M059J (cell line): ENCODE data around the gene CADM1. TPM values are rescaled to one million over a fixed set of nuclear protein-coding genes. Genes with fewer than 3 reads are reported as not detected.
A peak's percentile ranks its signal among the peaks of the same experiment; 100 is the strongest.

ENCODE experiments used
- DNase-seq: peaks from one replicate; pipeline ENCODE4 v3.0.0-alpha.2; 2012; ENCODE audit warnings: low read depth
- total RNA-seq: library from RNA; depleted of rRNA; stranded (reverse); fragments of >200 nt; shearing (Covaris generic); gene quantifications from 2 replicates; pipeline ENCODE4 v1.2.3, GENCODE V29; 2014

CADM1 gene
- total RNA-seq, 1 experiment from 2014 or later, result 71.9 TPM

DNA sequence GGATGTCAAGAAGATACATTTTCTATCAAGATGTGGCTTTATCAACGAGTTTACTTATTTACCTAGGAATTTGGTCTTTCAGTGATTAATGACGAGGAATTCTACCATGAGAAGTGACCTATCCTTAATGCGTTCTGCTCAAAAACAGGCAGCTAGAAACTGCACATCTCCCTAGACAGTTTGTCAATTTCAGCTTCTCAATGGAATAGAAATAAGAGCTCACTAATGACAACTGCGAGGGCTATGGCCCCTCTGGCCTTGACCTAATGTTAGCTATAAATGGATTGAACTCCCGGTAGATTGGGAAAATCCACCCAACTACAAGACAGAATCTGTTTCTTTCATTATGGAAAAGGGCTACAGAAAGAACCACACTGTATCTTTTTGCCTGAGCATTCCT is 223.4 kb downstream of the CADM1 start:
- no peak for DNase-seq

GRCh38 chr11:115279813-115280761 is 224.1 kb downstream of the CADM1 start:
- peak; percentile 36 for DNase-seq

GRCh38 chr11:115276799-115277198 is 227.4 kb downstream of the CADM1 start:
- DNase-seq, result no peak

DNA sequence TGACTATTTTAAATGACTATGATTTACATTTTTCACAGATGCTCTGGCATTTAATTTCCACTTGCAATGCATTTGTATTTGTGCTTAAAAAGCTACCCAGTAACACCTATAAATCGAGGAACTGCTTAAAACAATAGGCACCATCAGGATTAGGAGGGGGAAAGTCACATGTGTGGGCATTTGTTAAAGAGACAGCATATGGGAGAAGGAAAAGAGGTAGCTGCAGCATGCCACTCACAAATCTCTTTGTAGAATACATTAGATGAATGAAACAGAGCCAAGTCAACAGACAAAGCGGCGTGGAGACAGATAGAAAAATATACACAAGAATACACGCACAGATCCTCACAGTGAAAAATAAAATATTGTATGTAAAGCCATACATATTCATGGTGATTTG is 228.0 kb downstream of the CADM1 start:
- no peak for DNase-seq

GRCh38 chr11:115275045-115275444 is 229.2 kb downstream of the CADM1 start:
- DNase-seq, result no peak

- DNase-seq, result no peak
Observed at GRCh38 chr11:115272925-115273324, 231.3 kb downstream of the CADM1 start.

DNA sequence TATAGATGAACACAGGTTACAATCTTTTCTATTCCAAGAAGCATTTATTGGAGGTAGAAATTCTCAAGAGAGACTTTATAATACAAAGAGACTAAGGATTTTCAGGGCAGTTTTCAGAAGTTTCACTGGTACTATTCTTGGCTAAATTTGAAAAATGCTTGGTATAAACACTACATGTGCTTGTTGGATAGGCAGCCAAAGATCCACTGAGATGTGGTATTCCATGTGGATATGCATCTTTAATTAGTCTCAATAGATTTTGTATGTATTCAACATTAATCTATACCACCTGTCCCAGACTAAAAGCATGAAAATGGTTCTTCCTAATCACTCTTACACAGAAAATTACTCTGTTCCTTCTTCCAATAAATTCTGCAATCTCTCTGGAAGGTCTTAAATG is 232.6 kb downstream of the CADM1 start:
- no peak for DNase-seq

DNA sequence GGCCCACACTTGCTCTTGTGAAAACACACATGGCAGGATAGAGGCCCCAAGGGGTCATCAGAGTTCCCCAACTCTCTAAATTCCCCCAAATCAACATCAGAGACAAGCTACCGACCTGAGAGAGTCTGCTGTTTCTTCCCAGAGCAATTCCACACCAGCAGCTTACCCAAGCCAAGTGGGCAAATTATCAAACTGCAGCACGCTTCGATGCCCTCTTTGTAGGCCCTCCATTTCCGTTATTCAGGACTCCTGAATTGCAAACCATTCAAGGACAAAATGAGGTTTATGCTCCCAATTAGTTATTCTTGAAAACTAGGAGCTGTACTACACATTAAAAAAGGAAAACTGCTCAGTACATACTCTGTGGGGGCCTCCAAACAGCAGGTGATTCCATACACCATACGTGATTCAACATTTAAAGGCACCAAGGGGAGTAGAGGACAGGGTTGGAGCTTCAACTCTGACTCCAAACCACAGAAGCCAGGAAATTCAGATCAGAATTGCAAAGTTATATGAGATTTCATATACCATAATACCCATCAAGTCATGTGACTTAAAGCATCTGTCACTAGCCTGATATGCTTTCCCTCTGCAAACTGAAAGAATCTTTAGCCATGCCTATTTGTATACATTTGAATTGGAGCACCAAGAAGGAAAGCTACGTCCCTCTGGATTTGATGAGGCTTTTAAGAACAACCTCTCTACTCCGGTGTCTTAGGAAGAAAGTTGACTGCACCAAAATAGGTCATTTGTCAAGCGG is 234.8 kb downstream of the CADM1 start:
- DNase-seq, result no peak

DNA sequence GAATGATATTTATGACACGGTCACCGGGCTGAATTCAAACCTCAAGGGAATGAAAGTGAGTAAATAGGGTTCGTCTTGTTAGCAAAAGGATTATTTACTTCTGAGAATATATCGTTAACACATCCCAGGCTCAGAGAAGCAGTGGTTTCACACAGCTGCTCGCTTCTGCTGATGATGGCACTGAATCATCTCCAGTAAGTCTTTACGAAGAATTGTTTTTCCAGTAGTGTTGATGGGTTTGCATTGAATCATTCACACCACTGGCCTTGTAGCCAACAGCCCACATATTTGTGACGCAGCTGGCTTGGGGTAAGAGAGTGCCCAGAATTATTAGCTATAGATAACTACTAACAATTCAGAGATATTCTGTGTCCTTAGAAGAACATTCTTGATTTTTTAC is 236.3 kb downstream of the CADM1 start:
- DNase-seq, result no peak

DNA sequence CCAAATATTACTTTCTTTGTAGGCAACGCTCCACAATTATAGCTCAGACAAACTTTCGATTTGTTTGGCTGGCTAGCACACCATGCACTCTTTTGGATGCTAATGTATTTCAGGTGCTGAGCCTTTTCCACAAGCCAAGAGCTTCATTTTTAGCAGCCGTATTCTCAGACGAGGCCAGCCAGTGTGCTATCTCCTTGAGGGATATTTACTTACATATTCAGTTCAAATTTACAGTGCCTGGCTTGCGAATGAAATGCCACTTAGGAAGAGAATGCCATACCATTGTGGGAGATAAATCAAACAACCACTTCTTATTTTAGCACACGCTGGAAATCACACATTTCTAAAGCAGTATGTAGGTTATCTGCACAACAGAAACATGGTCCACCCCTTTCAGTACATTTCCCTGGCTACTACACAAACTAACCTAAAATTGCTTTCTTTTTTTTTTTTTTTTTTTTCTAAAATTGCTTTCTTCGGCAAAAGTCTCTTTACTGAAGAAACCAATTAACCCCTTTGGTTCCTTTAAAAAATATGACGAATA is 236.9 kb downstream of the CADM1 start:
- no peak for DNase-seq

- DNase-seq, result no peak
Observed at GRCh38 chr11:115266066-115266639, 238.1 kb downstream of the CADM1 start.

DNA sequence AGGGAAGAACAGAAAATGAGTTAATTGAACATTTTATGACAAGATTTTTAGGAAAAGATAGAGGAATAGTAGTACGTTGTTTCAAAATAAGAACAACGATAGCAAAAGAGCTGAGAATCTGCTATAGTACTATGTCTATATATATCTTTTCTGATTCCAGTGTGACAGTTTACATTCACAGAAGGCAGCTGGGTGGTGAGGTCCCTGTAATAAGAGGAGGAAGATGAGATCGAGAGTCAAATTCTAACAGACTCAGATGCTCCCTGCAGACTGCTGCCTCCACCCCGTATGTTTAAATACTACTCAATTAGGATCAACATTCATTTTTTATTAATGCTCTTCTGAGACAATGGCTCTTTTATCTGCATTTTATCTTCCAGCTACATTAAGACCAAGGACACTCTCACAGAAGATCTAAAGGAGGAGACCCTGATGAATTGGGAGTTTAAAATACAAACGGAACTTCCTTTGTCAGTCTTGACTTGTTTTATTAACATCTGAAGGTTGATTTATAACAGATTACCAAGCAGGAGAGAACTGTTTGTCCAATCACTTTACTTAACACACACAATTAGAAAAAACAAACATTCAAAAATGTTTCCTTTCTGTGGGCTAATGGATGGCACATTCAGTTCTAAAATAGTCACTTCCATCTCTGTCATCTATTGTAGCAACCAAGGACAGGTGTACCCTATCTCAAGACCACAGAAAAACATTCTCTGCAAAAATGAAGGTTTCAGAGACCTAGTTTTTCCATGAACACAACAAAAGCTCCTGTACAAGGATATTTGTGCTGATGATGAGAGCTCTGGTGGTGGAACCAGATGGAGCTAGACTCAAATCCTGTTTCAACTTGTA is 240.2 kb downstream of the CADM1 start:
- DNase-seq, result no peak

DNA sequence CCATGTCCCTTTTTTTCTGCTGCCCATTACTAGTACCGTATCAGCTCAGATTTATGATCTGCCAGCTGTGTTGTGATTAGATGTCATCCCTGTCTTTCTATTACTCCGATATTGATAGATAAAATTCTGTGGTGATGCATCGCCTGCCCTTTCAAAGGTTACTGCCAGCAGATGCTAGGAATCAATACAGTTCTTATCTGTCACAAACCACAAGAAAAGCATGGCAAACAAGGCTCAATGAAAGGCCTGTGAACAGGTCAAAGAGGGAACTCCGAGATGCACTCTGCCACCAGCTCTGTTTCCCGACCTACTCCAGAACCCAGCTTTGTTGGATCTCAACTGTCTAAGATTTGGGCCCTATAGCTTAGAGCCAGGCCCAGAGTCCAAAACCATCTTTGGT is 246.0 kb downstream of the CADM1 start:
- no peak for DNase-seq

DNA sequence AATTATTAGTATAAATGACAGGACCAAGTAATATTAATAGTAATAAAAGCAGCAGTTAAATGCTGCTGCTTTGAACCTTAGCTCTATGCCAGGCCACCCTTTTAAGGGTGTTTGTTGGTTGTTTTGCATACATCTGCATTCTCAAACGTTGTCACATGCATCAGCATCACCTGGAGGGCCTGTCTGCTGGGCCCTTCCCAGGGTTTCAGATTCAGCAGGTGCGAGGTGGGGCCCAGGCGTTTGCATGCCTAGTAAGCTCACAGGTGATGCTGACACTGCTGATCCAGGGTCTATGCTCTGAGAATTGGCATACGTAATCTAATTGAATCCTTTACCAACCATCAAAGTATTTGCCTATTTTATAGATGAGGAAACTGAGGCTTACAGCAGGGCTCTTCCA is 246.5 kb downstream of the CADM1 start:
- DNase-seq, result no peak

GRCh38 chr11:115257270-115257669 is 246.9 kb downstream of the CADM1 start:
- DNase-seq, result no peak

GRCh38 chr11:115256397-115257197 is 247.6 kb downstream of the CADM1 start:
- no peak for DNase-seq

DNA sequence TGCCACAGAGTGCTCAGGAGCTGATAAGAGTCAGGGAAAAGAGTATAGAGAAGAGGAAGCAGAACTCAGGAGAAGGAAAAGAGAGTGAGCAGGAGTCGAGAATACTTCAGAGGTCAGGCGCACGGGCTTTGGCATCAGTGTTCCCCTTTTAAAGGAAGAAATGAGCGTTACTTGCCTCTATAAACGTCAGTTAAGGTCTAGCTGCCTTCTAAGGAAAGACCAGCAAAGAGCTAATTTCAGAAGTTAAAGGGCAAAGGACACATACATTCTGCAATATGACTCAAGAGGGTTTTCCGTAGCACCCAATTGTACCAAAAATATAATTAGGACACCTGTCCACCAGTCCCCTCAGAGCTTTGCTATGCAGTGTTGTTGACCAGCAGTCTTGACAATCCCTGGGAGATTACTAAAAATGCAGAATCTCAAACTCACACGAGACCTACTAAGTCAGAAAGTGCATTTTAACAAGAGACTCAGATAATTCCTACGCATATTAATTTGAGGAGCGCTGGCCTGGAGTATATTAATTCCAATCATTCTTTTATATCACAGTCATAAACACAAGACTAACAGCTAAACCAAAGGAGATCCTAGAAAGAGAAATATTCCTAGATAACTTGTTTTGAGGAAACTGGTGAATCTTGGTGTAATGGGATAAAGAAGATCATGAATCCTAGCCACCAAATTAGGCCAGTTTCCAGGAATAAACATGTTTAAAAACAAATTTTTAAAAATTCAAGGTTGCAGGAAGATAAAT is 249.0 kb downstream of the CADM1 start:
- no peak for DNase-seq

DNA sequence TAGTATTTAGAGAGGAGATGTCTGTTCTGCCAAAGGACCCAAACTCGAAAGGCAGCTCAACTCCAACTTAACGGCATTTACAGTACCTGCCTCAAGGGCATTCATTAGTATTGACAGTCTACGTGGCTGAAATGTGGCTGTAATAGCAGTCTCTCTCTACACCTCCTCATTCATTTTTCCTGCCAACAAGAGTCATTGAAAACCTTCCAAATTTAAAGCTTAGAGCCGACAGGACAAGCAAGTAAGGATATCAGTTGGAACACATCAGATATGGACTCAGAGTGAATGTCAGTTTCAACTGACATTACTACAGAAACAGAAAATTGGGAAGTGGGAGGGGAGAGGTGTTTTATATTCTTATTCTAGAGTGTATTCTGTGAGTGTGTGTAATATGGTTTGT is 253.1 kb downstream of the CADM1 start:
- DNase-seq, result no peak

- DNase-seq, result no peak
Observed at GRCh38 chr11:115249061-115249578, 255.1 kb downstream of the CADM1 start.
